Measurements from ENCODE around the gene TBX21.
A peak's percentile ranks its signal among the peaks of the same experiment; 100 is the strongest.

TBX21 gene

GRCh38 chr17:47697906-47698711, 34.9 kb upstream of the TBX21 start:
- FAIRE-seq (no peak), DNase-seq (ENCODE audit: extremely low spot score, insufficient read length, low read depth) (no peak)

- FAIRE-seq (peak; percentile 91), DNase-seq (ENCODE audit: extremely low spot score, insufficient read length, low read depth) (peak; percentile 81)
These were observed 34.1 kb upstream of the TBX21 start for GRCh38 chr17:47698749-47699535.

- DNase-seq (ENCODE audit: extremely low spot score, insufficient read length, low read depth): no peak
- FAIRE-seq: no peak
These were observed 33.5 kb upstream of the TBX21 start for GRCh38 chr17:47699536-47699840.

DNA sequence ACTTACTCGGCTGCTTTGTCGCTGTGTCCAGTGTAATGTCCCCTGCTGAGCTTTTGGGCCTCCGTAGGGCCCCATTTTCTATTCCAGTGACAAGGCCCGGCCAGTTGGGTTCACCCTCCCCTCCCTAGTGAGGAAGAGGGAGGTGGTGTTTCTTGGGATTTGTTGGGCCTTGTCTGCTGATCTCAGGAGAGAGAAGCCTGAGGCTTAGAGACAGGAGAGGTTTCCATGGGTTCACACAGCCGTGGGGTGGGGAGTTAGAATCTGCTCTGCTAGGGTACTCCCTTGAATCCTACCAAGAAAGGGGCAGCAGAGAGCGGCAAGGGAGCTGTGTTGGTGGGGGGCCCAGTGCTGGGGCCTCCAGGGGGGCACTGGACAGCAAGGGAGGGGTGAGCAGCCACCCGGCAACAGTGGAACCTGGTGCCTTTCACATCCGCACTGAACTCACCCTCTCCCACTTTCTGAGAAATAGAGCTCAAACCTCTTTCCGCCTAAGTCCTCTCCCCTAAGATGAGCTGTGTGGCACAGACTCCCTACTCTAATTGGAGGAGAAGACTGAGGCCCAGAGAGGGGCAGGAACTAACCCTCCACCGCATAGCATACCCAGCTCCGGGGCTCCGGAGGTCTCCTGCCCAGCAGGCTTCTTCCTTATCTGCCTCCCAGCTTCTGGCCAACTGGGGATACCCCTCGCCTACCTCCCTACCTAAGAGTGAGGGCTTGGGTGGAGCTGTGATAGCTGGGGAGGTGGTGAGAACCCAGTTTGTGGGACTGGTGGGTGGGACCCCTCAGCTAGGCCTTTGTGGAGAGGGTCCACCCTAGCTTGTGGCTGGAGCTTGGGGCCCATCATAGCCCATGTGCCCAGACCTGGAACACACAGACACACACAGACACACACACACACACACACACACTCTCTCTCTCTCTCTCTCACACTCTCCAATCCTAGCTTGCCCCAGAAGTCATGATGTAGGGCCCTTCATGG, 32.3 kb upstream of the TBX21 start:
- peak; percentile 65 for FAIRE-seq
- no peak for DNase-seq (ENCODE audit: extremely low spot score, insufficient read length, low read depth)

GRCh38 chr17:47701608-47702007, 31.4 kb upstream of the TBX21 start:
- FAIRE-seq: no peak

DNA sequence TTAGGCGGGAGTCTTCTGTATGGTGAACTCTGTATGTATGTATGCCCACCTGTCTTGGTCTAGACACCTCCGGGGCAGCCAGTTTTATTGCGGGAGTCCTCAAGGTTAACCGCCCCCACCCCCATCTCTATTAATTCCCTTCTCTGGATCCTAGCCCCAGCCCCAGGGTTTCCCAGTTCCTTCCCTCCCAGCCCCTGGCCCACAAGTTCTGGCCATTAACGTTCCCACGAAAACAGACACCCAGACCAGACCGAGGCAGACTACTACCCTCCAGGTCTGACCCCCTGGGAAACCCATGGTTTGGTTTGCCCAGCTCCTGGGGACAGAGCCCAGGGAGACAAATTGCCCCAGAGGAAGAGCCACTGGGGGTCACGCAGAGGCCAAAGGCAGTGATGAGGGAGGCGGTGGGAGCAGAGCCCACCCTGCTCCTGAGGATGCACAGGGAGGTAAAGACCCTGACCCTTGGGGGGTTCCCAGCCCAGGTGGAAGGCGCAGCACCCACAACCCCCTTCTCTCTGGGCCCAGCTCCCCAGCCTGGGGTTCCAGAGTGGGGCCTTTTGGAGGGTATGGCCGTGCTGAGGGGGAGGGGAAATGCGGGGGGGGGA, 30.5 kb upstream of the TBX21 start:
- no peak for FAIRE-seq

More at GRCh38 chr17:47701608-47702007, 31.4 kb upstream of the TBX21 start:
- no peak for DNase-seq (ENCODE audit: extremely low spot score, insufficient read length, low read depth)

GRCh38 chr17:47703191-47703591, 29.8 kb upstream of the TBX21 start:
- FAIRE-seq: peak; percentile 93
- DNase-seq (ENCODE audit: extremely low spot score, insufficient read length, low read depth): no peak

More for the DNA sequence above, 30.5 kb upstream of the TBX21 start:
- DNase-seq (ENCODE audit: extremely low spot score, insufficient read length, low read depth): no peak

DNA sequence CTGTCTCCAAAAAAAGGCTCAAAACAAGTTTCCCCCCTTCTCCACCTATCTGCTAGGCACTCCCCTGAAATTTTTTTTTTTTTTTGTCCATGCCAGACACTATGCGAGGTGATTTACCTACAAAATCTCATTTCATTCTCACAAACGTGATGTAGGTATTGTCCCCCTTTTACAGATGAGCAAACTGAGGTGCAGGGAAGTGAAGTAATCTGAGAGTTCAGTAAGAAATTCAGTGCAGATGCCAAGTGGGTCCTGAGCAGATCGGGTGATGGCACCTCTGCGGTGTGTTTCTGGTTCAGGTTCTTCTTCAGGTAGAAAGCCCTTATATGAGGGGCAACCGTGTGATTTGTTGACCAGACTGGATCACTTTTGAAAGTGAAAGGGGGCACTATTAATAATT, 29.4 kb upstream of the TBX21 start:
- FAIRE-seq (no peak), DNase-seq (ENCODE audit: extremely low spot score, insufficient read length, low read depth) (no peak)

DNA sequence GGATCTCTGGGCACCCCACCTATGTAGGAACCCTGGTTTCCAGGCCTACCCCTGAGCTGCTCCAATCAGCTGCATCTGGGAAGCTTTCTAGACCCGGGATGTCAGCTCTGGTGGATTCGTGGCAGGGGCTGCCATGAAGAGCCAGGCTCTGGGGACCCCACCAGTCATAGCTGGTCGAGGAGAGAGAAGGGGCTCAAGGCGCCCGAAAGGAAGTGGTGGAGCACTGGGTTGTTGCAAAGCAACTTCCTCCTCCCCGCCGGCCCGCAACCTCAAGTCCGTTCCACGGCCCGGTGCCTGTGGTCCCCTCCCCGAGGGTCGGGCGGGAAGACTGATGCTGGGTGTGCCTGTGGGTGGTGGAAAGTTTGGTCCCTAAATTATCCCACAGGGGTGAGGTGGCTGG, 28.9 kb upstream of the TBX21 start:
- FAIRE-seq: peak; percentile 91

DNA sequence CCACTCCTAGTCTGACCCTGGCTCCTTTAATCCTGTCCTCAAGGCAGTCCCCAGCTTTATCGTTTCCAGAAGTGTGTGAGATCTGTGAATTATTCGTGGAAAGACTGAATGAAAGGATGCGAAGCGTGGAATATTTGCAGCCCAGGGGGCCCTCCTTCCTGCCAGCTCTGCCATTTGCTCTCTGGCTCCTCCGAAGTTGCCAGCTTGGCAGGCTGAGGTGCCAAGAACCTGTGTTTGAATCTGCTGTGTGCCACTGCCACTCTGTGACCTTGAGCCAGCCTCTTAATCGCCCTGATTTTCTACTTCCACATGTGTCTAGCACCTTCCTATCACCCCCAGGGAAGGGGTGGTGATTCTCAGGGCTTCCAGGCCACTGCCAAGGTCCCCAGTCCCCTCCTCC, 28.3 kb upstream of the TBX21 start:
- DNase-seq (ENCODE audit: extremely low spot score, insufficient read length, low read depth) (no peak), FAIRE-seq (no peak)

More for the DNA sequence above, 28.9 kb upstream of the TBX21 start:
- DNase-seq (ENCODE audit: extremely low spot score, insufficient read length, low read depth): no peak

GRCh38 chr17:47705536-47706530, 27.2 kb upstream of the TBX21 start:
- no peak for DNase-seq (ENCODE audit: extremely low spot score, insufficient read length, low read depth)
- FAIRE-seq: peak; percentile 76

DNA sequence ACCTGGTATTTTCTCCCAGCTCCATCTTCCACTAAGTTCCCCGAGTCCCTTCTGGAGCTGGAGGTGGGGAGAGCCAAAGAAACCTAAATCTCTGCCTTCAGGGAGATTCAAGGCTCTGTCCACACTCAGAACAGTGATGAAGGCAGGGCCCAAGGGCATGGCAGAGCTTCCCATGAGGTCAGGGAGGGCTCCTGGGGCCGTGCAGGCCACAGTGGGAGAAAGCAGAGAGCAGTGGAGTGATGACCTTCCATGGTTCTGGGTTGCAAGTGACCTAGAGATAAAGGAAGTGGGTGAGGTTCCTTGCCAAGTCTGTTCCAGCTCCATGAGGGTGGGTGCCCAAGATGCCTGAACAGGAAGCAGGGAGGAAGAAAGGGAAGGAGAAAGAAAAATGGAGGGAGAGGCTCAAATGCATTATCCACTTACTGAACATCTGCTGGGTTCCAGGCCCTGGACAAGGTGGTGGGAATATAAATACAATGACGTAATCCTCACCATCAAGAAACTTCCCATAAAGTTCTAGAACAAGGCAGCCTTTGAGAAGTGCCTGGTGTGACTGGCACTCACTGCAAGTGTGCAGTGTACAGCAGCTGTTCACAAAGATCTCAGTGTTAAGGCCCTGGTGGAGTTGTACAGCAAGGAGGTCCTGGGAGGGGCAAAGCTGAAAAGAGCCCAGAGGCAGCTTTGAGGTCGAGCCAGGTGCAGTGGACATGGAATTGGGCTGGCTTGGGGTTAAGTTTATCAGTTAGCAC, 25.8 kb upstream of the TBX21 start:
- DNase-seq (ENCODE audit: extremely low spot score, insufficient read length, low read depth) (no peak), FAIRE-seq (no peak)

DNA sequence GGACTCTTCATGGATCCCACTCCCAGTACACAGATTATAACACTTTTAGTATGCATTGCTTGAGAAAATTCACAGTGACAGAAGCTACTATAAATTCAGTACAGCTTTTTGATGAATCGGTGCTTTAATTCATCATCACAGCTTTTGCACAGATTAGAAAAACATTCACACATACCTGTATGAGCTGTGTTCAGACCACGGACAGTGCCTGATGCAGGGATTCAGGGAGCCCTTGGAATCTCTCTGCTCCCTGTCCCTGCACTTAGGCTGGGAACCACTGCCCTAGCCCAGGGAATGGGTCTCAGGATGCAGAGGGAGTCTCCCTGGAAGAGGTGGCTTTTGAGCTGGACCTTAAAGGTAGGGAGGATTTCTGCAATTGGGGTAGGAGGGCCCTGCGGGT, 25.2 kb upstream of the TBX21 start:
- DNase-seq (ENCODE audit: extremely low spot score, insufficient read length, low read depth): no peak
- no peak for FAIRE-seq

GRCh38 chr17:47708312-47708863, 24.6 kb upstream of the TBX21 start:
- FAIRE-seq: no peak
- no peak for DNase-seq (ENCODE audit: extremely low spot score, insufficient read length, low read depth)

GRCh38 chr17:47708864-47709541, 24.0 kb upstream of the TBX21 start:
- FAIRE-seq: no peak
- DNase-seq (ENCODE audit: extremely low spot score, insufficient read length, low read depth): no peak

DNA sequence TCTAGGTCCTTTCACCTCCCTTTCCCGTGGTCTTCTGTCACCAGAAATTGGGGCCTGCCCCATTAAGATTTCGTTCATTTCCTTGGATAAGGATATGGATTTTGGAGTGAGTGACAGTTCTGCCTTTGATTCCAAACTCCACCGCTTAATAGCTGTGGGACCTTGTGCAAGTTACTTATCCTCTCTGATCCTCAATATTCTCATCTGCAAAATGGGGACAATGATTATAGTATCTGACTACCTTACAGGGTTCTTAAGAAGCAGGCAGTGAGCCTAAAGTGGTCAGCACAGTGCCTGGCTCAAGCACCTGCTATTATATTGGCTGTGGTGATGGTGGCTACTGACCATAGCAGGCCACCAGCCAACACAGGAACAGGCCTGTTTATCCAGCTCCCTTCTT, 23.4 kb upstream of the TBX21 start:
- DNase-seq (ENCODE audit: extremely low spot score, insufficient read length, low read depth) (no peak), FAIRE-seq (no peak)

- DNase-seq (ENCODE audit: extremely low spot score, insufficient read length, low read depth) (no peak), FAIRE-seq (no peak)
These were observed 21.5 kb upstream of the TBX21 start for GRCh38 chr17:47711366-47712099.
